NCI-H345 treated with DMSO at 0.1 percent for 48 hours (cell line): ENCODE measurements around the gene CLDN34.

ENCODE experiments used
- DNase-seq: peaks from one replicate; lab custom pipeline; 2025; ENCODE audit not compliant: unreplicated experiment; lab: John Stamatoyannopoulos, UW

The CLDN34 gene

DNA sequence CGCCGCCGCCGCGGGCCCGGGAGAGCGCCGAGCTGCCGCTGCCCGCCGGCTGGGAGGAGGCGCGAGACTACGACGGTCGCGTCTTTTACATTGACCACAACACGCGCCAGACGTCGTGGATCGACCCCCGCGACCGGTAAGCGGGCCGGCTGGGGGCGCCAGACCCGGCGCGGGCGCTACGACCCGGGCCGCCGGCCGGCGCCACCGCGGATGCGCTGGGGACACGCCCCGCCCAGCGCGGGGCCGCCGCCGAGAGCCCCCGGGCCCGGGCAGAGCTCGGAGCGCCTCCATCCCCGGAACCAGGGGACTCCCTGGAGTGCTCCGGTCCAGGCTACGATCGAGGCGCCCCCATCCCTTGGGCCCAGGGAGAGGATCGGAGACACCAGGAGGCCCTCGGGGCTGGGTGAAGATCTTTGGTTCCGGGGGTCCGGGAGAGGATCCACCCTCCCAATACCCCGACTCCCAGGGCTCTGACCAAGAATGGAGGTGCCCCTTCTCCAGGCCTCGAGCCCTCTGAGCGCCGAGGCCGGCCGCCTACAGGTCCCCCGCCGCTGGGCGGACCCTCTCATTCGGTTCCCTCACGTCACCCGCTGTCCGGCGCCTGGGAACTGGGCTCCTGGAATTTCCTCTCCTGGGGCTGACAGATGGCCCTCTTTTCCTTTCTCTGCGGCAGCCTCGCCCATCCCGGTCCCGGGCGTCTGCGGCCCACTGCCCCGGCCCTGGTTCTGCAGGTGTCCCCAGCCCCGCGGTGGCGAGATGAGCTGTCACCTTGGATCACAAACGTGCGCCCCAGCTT lies 48.8 kb downstream of the CLDN34 start:
- DNase-seq = no peak

DNA sequence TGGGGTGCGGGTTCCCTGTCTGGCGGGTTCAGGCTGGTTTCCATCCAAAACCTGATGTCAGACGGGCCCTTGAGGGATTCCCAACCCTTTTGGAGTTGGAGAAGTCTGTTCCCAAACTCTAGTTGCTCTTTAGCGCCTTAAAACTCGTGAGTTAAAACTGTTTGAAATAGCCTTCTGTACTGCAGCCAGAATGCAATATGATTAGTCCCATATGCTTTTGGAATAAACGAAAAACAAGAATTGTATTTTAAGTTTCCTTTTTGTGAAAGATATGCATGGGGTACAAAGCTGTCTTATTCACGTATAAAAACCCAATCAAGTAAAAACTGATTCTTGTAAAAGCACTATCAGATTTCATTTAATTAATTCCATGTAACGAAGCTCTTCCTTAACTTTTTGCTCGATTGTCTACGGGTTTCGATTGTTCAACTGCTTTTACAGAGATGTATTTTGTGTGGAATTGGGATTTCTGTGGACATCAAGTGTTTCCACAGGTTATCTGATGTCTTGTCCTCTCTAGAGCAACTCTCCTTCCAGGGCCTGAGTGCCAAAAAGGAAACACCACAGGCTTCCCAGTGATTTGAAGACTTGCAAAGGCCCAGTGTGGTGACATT lies 49.5 kb downstream of the CLDN34 start:
- DNase-seq = no peak

DNA sequence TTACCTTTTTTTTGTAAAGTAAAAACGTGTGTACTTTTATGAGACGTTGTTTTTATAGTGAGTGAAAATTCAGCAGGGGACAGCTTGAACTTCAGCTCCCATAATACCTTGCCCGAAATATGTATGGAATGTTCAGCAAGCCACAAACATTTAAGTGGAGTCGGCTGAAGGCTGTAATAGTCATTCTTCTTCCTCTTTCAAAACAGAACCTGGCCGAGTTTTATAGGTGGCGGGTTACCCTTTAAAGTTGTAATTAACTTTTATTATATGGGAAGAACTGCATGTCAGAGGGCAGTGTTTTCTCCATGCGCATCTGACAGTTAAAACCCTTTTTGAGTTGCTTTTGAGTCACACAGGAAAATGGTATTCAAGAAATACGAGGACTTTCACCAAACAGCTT lies 50.7 kb downstream of the CLDN34 start:
- DNase-seq = no peak
